GM19463 (cell line): Measurements from ENCODE around the gene DCANP1.

Source experiments
- ATAC-seq: cut with Tn5 transposase; IDR thresholded peaks from one replicate; pipeline ENCODE4 v1.9.1; 2021; ENCODE audit warnings: mild to moderate bottlenecking, moderate library complexity; ENCODE audit not compliant: unreplicated experiment

The DCANP1 gene

GRCh38 chr5:135442431-135443160, 4.6 kb downstream of the DCANP1 start:
- no peak for ATAC-seq

DNA sequence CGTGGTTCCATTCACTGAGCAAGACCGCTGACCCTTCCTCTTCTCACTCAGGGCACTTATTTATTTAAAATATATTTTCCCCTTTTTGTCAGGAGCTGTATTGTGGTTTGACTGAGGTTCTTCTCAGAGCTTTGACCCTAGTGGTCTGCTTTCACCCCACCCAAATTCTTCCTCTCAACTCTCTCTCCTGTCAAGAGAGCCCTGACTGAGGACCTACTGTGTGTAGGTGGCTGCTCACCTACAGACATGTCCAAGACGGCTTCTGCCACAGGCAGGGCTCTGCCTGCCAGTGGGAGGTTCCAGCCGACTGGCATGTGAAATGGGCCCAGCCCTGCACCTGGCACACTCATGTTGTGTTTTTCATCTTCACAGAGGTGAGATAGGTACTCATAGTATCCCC, 5.2 kb downstream of the DCANP1 start:
- ATAC-seq, result no peak

- no peak for ATAC-seq
Measured at GRCh38 chr5:135441350-135441831, 5.8 kb downstream of the DCANP1 start.

GRCh38 chr5:135440916-135441315, 6.2 kb downstream of the DCANP1 start:
- no peak for ATAC-seq

- ATAC-seq, result no peak
Measured at GRCh38 chr5:135439231-135440205, 7.6 kb downstream of the DCANP1 start.

DNA sequence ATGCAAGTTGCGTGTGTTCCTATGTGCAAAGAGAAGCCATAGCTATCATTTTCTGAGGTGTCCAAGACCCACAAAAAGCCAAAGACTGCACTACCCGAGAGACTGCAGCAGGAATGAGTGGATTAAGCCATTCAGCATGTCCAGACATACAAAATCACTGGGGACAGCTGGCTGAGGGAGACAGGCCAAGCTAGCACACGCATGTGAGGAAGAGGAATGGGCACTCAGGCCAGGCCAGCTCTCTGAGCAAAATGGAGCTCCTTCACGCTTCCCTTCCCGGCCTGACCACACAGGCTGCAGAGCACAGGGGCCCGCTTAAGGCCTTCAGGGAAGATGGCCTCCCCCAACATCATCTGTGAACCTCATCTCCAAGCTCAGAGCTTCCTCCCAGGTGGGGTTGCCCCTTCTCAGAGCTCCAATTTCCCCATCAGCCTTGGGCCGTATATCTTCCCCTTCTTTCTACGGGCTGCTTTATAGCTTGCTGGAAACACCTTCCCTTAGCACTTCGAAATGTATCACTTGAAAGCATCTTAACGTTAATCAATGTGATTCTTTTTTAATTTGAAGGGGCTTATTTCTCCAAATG, 8.4 kb downstream of the DCANP1 start:
- no peak for ATAC-seq

DNA sequence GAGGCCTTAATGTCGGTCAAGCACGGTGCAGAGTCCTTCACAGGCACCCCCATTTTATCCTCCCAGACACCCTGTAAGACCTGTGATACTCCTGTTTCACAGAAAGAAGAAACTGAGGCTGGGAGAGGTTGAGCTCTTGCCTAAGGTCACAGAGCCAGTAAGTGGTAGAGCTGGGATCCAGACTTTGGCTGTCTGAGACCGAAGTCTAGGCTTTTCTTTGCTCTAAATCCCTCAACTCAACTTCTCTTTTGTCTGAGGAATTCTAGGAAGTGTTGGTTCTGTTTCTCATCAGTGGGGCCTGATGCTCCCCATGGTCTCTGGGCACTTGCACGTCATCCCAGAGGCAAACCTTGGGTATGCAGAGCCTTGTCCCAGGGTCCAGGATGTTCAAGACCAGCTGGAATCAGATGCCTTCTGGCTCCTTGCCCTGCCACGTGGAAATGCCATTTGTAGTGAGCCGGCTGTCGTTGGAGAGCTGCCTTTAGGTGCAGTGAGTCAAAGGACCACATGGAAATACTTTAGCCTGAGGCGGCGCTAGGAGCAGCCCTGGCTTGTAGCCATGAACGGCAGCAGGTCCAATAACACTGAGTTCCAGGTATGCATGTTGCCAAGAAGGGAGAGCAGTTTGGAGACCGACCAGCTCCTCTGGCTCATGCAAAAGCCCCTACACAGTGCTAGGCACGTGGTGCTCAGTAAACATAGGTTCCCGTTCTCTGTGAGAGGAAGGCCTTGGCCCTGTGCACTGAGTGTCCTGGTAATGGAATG, 9.2 kb downstream of the DCANP1 start:
- ATAC-seq, result no peak

DNA sequence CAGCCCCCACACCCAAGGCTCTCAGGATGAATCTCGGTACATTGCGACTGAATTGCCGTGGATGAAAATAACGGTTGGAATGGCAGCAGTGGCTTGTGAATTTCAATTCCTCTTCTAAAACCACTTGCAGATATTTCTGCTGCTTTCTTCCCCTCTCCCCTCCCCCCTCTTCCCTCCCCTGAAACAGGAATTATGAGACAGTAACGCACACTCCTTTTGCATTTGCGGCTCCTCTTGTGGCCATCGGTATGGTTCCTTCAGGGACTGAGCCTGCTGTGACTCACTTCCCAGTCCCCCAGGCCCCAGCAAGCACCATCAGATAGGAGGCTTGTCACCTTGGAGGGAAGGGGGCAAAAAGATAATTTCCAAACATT, 9.7 kb downstream of the DCANP1 start:
- no peak for ATAC-seq

GRCh38 chr5:135436951-135437418, 10.2 kb downstream of the DCANP1 start:
- ATAC-seq, result no peak

- no peak for ATAC-seq
Measured at GRCh38 chr5:135435467-135436330, 11.4 kb downstream of the DCANP1 start.

DNA sequence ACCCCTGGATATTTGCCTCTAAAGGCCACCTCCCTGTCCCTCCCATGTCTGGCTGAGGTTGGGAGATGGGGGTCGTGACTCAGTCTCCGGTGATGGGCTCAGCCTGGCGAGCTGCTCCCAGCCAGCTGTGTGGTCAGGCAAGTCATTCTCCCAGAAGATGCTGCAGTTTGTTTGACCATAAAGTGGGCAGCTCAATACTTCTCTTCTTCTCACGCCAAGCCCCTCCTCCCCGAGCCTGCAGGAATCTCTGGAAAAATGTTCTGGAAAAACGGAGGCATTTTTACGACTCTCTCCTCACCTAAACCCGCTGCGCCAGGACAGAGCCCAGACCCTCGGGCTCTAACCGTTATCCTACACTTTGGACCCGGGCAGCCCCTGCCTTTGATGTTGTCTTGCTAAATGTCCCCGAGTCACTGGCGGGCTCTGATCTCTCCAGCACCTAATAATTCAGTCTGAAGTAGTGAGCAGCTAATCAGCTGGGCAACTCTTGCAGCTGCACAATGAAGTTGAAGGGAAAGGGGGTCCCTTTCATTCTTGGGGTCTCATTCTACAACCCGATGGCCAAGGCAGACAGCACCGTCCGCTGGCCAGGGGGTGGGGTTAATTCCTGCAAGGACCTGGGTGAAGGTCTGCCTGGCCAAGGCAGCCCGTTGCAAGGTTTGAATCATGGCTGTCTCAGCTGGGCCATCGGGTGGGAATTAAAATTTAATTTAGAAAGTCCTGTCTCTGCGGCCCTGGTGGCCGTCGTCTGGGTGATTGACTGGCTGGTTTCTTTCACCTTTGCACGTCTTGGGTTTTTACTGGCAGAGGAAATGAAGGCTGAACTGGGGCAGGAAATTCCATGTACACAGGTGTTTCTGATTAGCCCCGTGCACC, 12.3 kb downstream of the DCANP1 start:
- ATAC-seq, result no peak

- ATAC-seq, result no peak
Measured at GRCh38 chr5:135433681-135434426, 13.3 kb downstream of the DCANP1 start.

DNA sequence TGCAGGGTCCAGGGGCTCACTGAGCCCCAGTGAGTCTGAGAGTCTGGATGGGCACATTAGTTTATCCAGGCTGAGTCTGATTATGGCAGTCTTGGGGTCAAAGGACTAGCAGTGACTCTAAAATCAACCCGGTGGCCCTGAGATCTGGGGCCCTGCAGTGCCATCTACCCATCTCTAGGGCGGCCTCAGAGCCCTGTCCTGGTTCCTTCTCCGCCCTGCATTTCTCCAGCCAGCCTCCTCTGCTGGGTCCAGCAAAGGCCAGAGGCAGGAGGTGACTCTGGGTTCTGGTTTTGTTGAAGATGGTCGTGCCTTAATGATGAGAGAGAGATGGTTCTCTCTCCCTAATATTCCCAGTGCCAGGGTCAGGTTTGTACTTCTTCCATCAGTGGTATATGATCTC, 15.0 kb downstream of the DCANP1 start:
- no peak for ATAC-seq

DNA sequence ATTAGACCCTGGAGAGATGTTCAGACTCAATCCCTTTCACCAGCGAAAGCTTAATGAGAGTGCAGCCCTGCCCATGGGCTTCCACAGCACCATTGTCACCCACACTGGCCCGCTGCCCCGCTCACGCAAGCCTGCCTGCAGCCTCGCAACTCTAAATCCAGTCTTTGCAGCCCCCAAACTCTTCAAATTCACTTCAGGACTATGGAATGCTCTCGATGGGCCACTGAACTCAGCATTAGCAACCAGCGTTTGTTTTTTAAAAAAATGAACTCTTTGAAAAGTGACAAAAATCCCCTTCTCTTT, 17.1 kb downstream of the DCANP1 start:
- ATAC-seq, result no peak

- ATAC-seq, result no peak
Measured at GRCh38 chr5:135429301-135430134, 17.6 kb downstream of the DCANP1 start.

DNA sequence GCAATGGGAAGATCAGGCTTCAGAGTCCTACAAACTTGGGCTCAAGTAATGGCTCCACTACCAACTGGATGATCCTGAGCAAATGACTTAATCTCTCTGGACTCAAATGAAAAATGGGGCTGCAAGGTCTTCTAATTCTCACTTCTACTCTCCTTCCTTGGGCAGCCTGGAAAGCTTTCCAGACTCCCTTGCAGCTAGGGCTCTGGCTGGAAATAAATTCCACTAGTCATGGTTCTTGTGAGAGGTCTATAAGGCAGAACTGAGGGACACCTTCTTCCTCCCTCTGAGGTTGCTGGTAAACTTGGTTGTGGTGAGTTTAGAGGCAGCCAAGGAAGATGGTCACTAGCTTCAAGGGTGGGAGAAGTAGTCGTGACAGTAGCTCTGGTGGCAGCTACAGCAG, 18.6 kb downstream of the DCANP1 start:
- ATAC-seq, result no peak
